T1000 (cell line): ENCODE results near the gene FOCAD.

Source experiments
- DNase-seq: peaks from one replicate; lab custom pipeline; 2025; ENCODE audit warnings: mixed read lengths; lab: John Stamatoyannopoulos, UW

Gene FOCAD

GRCh38 chr9:20880675-20881074 is 196.6 kb downstream of the FOCAD start:
- DNase-seq: no peak

- no peak for DNase-seq
These were observed 201.0 kb downstream of the FOCAD start for GRCh38 chr9:20884985-20885593.

GRCh38 chr9:20898885-20899554 is 215.0 kb downstream of the FOCAD start:
- no peak for DNase-seq

- DNase-seq: no peak
These were observed 219.2 kb downstream of the FOCAD start for GRCh38 chr9:20903212-20903611.

- DNase-seq: no peak
These were observed 220.9 kb downstream of the FOCAD start for GRCh38 chr9:20904995-20905394.

GRCh38 chr9:20906326-20906725 is 222.3 kb downstream of the FOCAD start:
- DNase-seq: no peak

- no peak for DNase-seq
These were observed 224.4 kb downstream of the FOCAD start for GRCh38 chr9:20908461-20908860.

- no peak for DNase-seq
These were observed 230.5 kb downstream of the FOCAD start for GRCh38 chr9:20914556-20914955.

- no peak for DNase-seq
These were observed 237.3 kb downstream of the FOCAD start for GRCh38 chr9:20921362-20921761.

GRCh38 chr9:20925256-20926045 is 241.4 kb downstream of the FOCAD start:
- DNase-seq: no peak

- DNase-seq: no peak
These were observed 245.2 kb downstream of the FOCAD start for GRCh38 chr9:20929276-20929675.

GRCh38 chr9:20930836-20931235 is 246.8 kb downstream of the FOCAD start:
- no peak for DNase-seq

GRCh38 chr9:20940447-20941173 is 256.6 kb downstream of the FOCAD start:
- no peak for DNase-seq

GRCh38 chr9:20941174-20941690 is 257.2 kb downstream of the FOCAD start:
- peak; percentile 10 for DNase-seq

- no peak for DNase-seq
These were observed 260.4 kb downstream of the FOCAD start for GRCh38 chr9:20944507-20944906.

GRCh38 chr9:20945269-20945668 is 261.2 kb downstream of the FOCAD start:
- DNase-seq: no peak

- no peak for DNase-seq
These were observed 261.8 kb downstream of the FOCAD start for GRCh38 chr9:20945856-20946255.

GRCh38 chr9:20948703-20949102 is 264.6 kb downstream of the FOCAD start:
- DNase-seq: no peak

GRCh38 chr9:20950707-20951106 is 266.6 kb downstream of the FOCAD start:
- no peak for DNase-seq

GRCh38 chr9:20962536-20963225 is 278.6 kb downstream of the FOCAD start:
- DNase-seq: no peak

GRCh38 chr9:20972684-20973083 is 288.6 kb downstream of the FOCAD start:
- no peak for DNase-seq
